Kidney (tissue), 14 donors: Measurements from ENCODE around the gene RASAL2. TPM values are rescaled to one million over a fixed set of nuclear protein-coding genes. Genes with fewer than 3 reads are reported as not detected.
A peak's percentile ranks its signal among the peaks of the same experiment; 100 is the strongest.

Source experiments
- DNase-seq, 5 donors: peaks; one replicate each; pipeline ENCODE4 v3.0.0-alpha.2; 2013 to 2020
- FAIRE-seq: peaks from 2 replicates; lab custom pipeline; 2012; peaks lifted over from hg19 to GRCh38; lab: Jason Lieb, UNC
- H3K27ac ChIP-seq, 2 donors: one replicate each; pipeline ENCODE4 v1.7.0; 2013; ENCODE audit warnings: low read depth in 2 of 2, low read length in 2 of 2, inconsistent platforms in 1 of 2
- H3K27me3 ChIP-seq: one replicate; pipeline ENCODE4 v1.7.1; 2013; ENCODE audit warnings: low read length, inconsistent platforms; ENCODE audit not compliant: control insufficient read depth, insufficient read depth
- H3K36me3 ChIP-seq, 3 donors: one replicate each; pipeline versions ENCODE4 v1.7.0 to v1.7.1; 2013; ENCODE audit warnings: low read length in 3 of 3, control low read depth in 1 of 3, inconsistent platforms in 1 of 3; ENCODE audit not compliant: insufficient read depth in 3 of 3, control insufficient read depth in 2 of 3
- H3K4me1 ChIP-seq, 3 donors: one replicate each; pipeline versions ENCODE4 v1.7.0 to v1.7.1; 2013; ENCODE audit warnings: low read length in 3 of 3, inconsistent platforms in 1 of 3, low read depth in 1 of 3; ENCODE audit not compliant: control insufficient read depth in 2 of 3, insufficient read depth in 2 of 3
- H3K4me3 ChIP-seq, 3 donors: one replicate each; pipeline versions ENCODE4 v1.7.0 to v1.8.1; 2013; ENCODE audit warnings: low read length in 3 of 3, control low read depth in 1 of 3, inconsistent platforms in 1 of 3
- H3K9ac ChIP-seq, 3 donors: one replicate each; pipeline versions ENCODE4 v1.7.0 to v1.7.1; 2013; ENCODE audit warnings: low read length in 3 of 3, control low read depth in 1 of 3, inconsistent platforms in 1 of 3
- H3K9me3 ChIP-seq, 3 donors: one replicate each; pipeline versions ENCODE4 v1.7.0 to v1.7.1; 2013; ENCODE audit warnings: low read length in 3 of 3, control low read depth in 1 of 3, inconsistent platforms in 1 of 3; ENCODE audit not compliant: control insufficient read depth in 2 of 3, insufficient read depth in 1 of 3
- intact Hi-C: fragments of 100-400 bp; cut with DNase I; formaldehyde crosslinking; loops from one replicate; pipeline ENCODE4 v1.11.1; 2022
- polyA plus RNA-seq: library from polyadenylated mRNA; stranded (reverse); fragments of 350-450 nt; fragmentation: Illumina TruSeq; extraction: RNeasy Lipid Tissue Mini Kit (QIAGEN cat#74804); gene quantifications from one replicate; pipeline ENCODE4 v1.2.3, GENCODE V29; 2014; ENCODE audit warnings: low read depth, low replicate concordance; ENCODE audit not compliant: insufficient read depth
- total RNA-seq: library from RNA; stranded (reverse); fragmentation: NEBNext Ultra II Directional; extraction: Animal tissue kit (Norgen Biotek cat#: 25700); gene quantifications from one replicate; pipeline ENCODE4 v1.2.1, GENCODE V29; 2021
- TF ChIP-seq, protein P1 (sequence below): IDR thresholded peaks from 3 replicates; pipeline ENCODE4 v1.5.1; 2012; ENCODE audit warnings: mild to moderate bottlenecking, moderate library complexity, borderline replicate concordance; ENCODE audit not compliant: insufficient read depth; ENCODE audit errors: extremely low read depth
- donor health status: control.
- donor health status: control.
- donor health status: control.
- donor health status: control.
- donor health status: control.
- donor health status: DM: yes; HTN: yes; CAD: no.
- donor health status: Normal renal cell carcinoma (clear cell type).

RASAL2 gene
- total and polyA plus RNA-seq, 2 donors from 2014 or later: 2.2 to 26.5 TPM

DNA sequence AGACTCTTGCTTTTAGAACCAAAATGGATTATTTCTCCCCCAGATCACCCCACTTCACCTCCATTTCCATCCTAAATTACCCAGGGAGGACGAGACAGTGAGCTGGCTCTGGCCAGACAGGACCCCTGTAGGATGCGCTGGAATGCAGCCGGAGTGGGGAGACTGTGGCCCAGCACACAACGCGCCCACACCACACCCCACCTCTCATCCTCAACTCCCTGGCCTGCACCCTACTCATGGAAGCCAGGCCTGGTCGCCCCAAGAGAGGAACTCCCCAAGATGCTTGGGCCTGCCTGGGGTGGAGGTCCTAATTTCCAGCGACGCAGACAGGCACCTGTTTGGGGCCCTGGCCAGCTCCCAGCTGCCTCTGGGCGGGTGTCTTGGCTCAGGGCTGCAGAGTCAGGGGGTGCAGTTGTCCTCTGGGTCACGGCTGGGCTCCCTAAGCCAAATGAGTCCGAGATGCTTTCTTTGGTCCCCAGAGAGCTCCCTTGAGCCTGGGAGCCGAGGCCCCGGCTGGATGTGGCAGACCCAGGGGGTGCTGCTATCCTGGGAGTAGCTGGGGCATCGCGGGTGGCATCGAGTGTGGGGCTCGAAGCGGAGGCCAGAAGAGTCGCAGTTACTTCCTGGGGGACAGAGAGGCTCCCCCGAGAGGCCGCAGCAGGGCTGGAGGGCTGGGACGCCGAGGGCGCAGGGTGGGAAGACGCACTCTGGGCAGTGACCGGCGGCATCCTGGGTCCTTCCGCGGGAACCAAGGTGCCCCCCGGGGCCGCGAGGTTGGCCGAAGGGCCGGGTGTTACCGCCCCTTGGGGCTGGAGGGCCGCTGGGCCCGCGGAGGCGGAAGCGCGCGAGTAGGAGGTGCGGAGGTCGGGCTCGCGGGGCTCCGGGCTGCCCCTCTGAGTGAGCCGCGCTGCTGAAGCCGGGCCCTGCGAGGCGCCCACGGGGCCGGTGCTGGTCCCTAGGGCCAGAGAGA lies 392.5 kb downstream of the RASAL2 start:
- Histone ChIP-seq H3K9ac (peak overlapping the region in 1 of 3 donors; percentile 24), H3K27ac (no peak overlapping the region), H3K27me3 (no peaks in the 10 kb centered on the region), H3K4me1 (peaks cover 0 to 6% (median 0%) of the 10 kb centered on the region in 3 donors), H3K9me3 (no peaks in the 10 kb centered on the region), H3K4me3 (no peak overlapping the region), H3K36me3 (no peaks in the 10 kb centered on the region)
- peak in 1 of 5 donors; percentile 20 for DNase-seq
- intact Hi-C loops: no loop called here
- FAIRE-seq: no peak
- TF ChIP-seq, protein P1, sequence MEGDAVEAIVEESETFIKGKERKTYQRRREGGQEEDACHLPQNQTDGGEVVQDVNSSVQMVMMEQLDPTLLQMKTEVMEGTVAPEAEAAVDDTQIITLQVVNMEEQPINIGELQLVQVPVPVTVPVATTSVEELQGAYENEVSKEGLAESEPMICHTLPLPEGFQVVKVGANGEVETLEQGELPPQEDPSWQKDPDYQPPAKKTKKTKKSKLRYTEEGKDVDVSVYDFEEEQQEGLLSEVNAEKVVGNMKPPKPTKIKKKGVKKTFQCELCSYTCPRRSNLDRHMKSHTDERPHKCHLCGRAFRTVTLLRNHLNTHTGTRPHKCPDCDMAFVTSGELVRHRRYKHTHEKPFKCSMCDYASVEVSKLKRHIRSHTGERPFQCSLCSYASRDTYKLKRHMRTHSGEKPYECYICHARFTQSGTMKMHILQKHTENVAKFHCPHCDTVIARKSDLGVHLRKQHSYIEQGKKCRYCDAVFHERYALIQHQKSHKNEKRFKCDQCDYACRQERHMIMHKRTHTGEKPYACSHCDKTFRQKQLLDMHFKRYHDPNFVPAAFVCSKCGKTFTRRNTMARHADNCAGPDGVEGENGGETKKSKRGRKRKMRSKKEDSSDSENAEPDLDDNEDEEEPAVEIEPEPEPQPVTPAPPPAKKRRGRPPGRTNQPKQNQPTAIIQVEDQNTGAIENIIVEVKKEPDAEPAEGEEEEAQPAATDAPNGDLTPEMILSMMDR: no peak

- DNase-seq (no peak), FAIRE-seq (no peak)
- H3K4me3 ChIP-seq: no peak overlapping the region
Measured at GRCh38 chr1:178487070-178487615, 393.2 kb downstream of the RASAL2 start.

GRCh38 chr1:178488393-178488792 lies 394.5 kb downstream of the RASAL2 start:
- Histone ChIP-seq H3K9ac (no peak overlapping the region), H3K36me3 (no peaks in the 10 kb centered on the region), H3K27ac (no peak overlapping the region), H3K4me3 (no peak overlapping the region), H3K9me3 (no peaks in the 10 kb centered on the region), H3K4me1 (peaks cover 0 to 6% (median 0%) of the 10 kb centered on the region in 3 donors), H3K27me3 (no peaks in the 10 kb centered on the region)
- TF ChIP-seq, protein P1: no peak
- FAIRE-seq (no peak), DNase-seq (no peak)
- intact Hi-C loops: no loop called here

More at GRCh38 chr1:178487070-178487615, 393.2 kb downstream of the RASAL2 start:
- Histone ChIP-seq H3K27ac (no peak overlapping the region), H3K36me3 (no peaks in the 10 kb centered on the region), H3K9me3 (no peaks in the 10 kb centered on the region), H3K27me3 (no peaks in the 10 kb centered on the region), H3K4me1 (peaks cover 0 to 6% (median 0%) of the 10 kb centered on the region in 3 donors), H3K9ac (no peak overlapping the region)
- intact Hi-C loops: no loop called here
- TF ChIP-seq, protein P1: no peak
